ENCODE measurements around the gene CRYBG1. TPM values are rescaled to one million over a fixed set of nuclear protein-coding genes. Genes with fewer than 3 reads are reported as not detected.

CRYBG1 gene
- total RNA-seq, 1 donor: 11.9 TPM

- H3K4me2 ChIP-seq (ENCODE audit: insufficient read depth, low read length): no peak overlapping the region
- H3K9me3 ChIP-seq (ENCODE audit: low read depth, low read length): no peaks in the 10 kb centered on the region
- H3K4me1 ChIP-seq (ENCODE audit: insufficient read depth, low read length): no peaks in the 10 kb centered on the region
- DNase-seq (ENCODE audit: insufficient read length, low spot score, missing footprints): no peak
- no peak overlapping the region for H2AFZ ChIP-seq (ENCODE audit: low read length)
- H3K27ac ChIP-seq (ENCODE audit: low read depth, low read length): no peak overlapping the region
- H3K36me3 ChIP-seq (ENCODE audit: insufficient read depth, low read length): no peaks in the 10 kb centered on the region
- H3K79me2 ChIP-seq (ENCODE audit: insufficient read depth, low read length): no peaks in the 10 kb centered on the region
- no peaks in the 10 kb centered on the region for H4K20me1 ChIP-seq (ENCODE audit: insufficient read depth, low read length)
- no peak overlapping the region for H3K4me3 ChIP-seq (ENCODE audit: insufficient read depth, low read length)
- peaks cover 11% of the 10 kb centered on the region for H3K27me3 ChIP-seq (ENCODE audit: insufficient read depth, low read length)
- no peak for TF ChIP-seq CTCF (IDR thresholded peaks at IDR 0.05; ENCODE audit: extremely low read depth, low read depth, low read length)
Observed at GRCh38 chr6:106383573-106383972, 23.1 kb downstream of the CRYBG1 start.

GRCh38 chr6:106385530-106385929, 25.0 kb downstream of the CRYBG1 start:
- Histone ChIP-seq H3K36me3 (ENCODE audit: insufficient read depth, low read length) (no peaks in the 10 kb centered on the region), H3K4me1 (ENCODE audit: insufficient read depth, low read length) (no peaks in the 10 kb centered on the region), H3K9me3 (ENCODE audit: low read depth, low read length) (no peaks in the 10 kb centered on the region), H3K4me3 (ENCODE audit: insufficient read depth, low read length) (no peak overlapping the region), H3K79me2 (ENCODE audit: insufficient read depth, low read length) (no peaks in the 10 kb centered on the region), H2AFZ (ENCODE audit: low read length) (no peak overlapping the region), H4K20me1 (ENCODE audit: insufficient read depth, low read length) (no peaks in the 10 kb centered on the region), H3K4me2 (ENCODE audit: insufficient read depth, low read length) (no peak overlapping the region), H3K27me3 (ENCODE audit: insufficient read depth, low read length) (peaks cover 22% of the 10 kb centered on the region), H3K27ac (ENCODE audit: low read depth, low read length) (no peak overlapping the region)
- TF ChIP-seq CTCF (IDR thresholded peaks at IDR 0.05; ENCODE audit: extremely low read depth, low read depth, low read length): no peak
- no peak for DNase-seq (ENCODE audit: insufficient read length, low spot score, missing footprints)

- Histone ChIP-seq H4K20me1 (ENCODE audit: insufficient read depth, low read length) (no peaks in the 10 kb centered on the region), H3K4me2 (ENCODE audit: insufficient read depth, low read length) (no peak overlapping the region), H3K4me1 (ENCODE audit: insufficient read depth, low read length) (no peaks in the 10 kb centered on the region), H3K27ac (ENCODE audit: low read depth, low read length) (no peak overlapping the region), H3K4me3 (ENCODE audit: insufficient read depth, low read length) (no peak overlapping the region), H3K27me3 (ENCODE audit: insufficient read depth, low read length) (peaks cover 27% of the 10 kb centered on the region), H2AFZ (ENCODE audit: low read length) (no peak overlapping the region), H3K36me3 (ENCODE audit: insufficient read depth, low read length) (no peaks in the 10 kb centered on the region), H3K9me3 (ENCODE audit: low read depth, low read length) (no peaks in the 10 kb centered on the region), H3K79me2 (ENCODE audit: insufficient read depth, low read length) (no peaks in the 10 kb centered on the region)
- no peak for TF ChIP-seq CTCF (IDR thresholded peaks at IDR 0.05; ENCODE audit: extremely low read depth, low read depth, low read length)
- no peak for DNase-seq (ENCODE audit: insufficient read length, low spot score, missing footprints)
Observed at GRCh38 chr6:106387875-106388274, 27.4 kb downstream of the CRYBG1 start.

- Histone ChIP-seq H3K9me3 (ENCODE audit: low read depth, low read length) (no peaks in the 10 kb centered on the region), H3K36me3 (ENCODE audit: insufficient read depth, low read length) (no peaks in the 10 kb centered on the region), H3K4me3 (ENCODE audit: insufficient read depth, low read length) (no peak overlapping the region), H3K4me2 (ENCODE audit: insufficient read depth, low read length) (no peak overlapping the region), H4K20me1 (ENCODE audit: insufficient read depth, low read length) (no peaks in the 10 kb centered on the region), H3K27me3 (ENCODE audit: insufficient read depth, low read length) (peaks cover 26% of the 10 kb centered on the region), H3K4me1 (ENCODE audit: insufficient read depth, low read length) (no peaks in the 10 kb centered on the region), H2AFZ (ENCODE audit: low read length) (no peak overlapping the region), H3K79me2 (ENCODE audit: insufficient read depth, low read length) (no peaks in the 10 kb centered on the region), H3K27ac (ENCODE audit: low read depth, low read length) (no peak overlapping the region)
- TF ChIP-seq CTCF (IDR thresholded peaks at IDR 0.05; ENCODE audit: extremely low read depth, low read depth, low read length): no peak
- DNase-seq (ENCODE audit: insufficient read length, low spot score, missing footprints): no peak
Observed at GRCh38 chr6:106390088-106390487, 29.6 kb downstream of the CRYBG1 start.
